Medulla oblongata (tissue), 1 donor: ENCODE results near the gene LAMA3.

Experiments used
- DNase-seq: peaks from one replicate; pipeline ENCODE4 v3.0.0-alpha.2; 2015; ENCODE audit errors: extremely low spot score

LAMA3 gene

DNA sequence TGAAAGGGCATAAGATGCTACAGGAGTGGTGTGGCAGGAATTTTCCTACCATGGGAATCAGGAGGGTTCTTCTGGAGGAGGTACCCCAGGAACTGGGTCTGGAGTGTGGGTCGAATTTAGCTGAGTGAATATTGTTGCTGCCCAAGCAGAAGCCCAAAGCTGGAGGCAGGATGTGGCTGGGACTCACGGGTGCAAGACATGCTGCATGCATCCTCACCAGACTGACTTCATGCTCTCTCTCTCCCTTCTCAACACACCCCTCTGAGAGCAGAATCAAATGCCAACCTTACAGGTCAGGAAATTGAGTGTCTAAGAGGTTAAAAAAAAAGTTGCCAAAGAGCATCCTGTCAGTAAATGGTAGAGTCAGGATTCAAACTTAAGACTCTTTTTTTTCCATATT is 246.6 kb downstream of the LAMA3 start:
- no peak for DNase-seq

DNA sequence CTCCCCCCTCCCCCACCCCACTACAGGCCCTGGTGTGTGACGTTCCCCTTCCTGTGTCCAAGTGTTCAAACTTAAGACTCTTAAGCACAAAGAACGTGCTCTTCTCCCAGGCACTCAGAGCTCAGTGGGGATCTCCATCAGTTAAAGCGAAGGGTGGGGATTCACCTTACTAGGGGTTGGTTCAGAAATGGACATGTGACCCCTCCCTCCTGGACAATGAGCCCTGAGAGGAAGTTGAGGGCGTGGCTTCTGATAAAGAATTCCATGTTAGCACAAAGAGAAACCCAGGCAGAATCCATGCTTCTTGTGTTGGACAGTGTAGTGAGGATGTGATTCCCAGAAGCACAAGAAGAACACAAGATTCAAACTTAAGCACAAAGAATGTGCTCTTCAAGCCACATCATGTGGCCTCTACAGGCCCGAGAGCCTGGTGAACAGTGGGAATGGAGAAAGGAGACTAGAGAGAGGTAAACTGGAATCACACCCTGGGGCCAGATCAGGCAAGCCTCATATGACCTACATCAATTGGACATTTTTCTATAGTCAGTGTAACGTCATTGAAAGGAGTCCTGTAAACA is 247.2 kb downstream of the LAMA3 start:
- DNase-seq, result no peak

DNA sequence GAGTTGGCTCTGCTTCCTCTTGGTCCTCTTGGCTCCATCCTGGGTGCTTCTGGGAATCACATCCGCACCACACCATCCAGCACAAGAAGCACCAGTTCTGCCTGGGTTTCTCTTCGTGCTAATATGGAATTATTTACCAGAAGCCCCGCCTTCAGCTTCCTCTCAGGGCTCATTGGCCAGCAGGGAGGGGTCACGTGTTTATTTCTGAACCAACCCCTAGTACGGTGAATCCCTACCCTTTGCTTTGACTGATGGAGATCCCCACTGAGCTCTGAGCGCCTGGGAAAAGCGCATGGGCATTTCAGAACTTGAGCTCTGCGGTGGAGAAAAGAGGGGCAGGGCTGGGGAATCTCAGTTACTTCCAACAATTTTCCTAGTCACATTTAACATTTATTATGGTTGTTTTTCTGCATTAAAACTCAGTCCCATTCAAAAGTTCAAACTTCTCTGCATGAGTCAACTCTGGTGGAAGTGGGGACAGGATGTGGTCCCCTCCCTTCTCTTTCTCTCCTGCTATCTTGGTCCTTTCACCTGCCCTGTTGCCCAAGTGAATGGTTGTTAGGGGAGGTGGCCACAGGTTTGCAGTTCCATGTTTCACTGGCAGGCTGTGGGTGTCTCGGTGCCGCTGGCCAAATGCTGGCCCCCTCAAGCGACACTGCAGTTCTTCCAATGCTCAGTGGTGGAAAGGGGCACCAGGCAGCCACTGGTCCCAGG is 248.9 kb downstream of the LAMA3 start:
- DNase-seq, result no peak

DNA sequence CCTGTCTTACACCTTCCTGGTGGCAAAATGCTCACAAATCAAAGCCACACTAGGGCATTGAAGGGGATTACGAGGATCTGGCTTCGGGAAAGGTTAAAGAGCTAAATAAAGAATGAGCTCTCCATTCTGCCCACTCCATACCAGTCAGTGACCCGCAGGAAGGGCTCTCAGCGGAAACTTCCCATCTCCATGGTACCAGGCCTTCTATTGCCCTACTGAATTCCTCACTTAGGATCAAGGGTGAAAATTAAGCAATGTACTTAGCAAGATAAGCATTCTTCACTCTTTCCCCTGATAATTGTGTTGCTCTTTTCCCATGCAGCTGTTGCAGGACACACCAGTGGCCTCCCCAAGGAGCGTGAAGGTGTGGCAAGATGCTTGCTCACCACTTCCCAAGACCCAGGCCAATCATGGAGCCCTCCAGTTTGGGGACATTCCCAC is 249.7 kb downstream of the LAMA3 start:
- no peak for DNase-seq

DNA sequence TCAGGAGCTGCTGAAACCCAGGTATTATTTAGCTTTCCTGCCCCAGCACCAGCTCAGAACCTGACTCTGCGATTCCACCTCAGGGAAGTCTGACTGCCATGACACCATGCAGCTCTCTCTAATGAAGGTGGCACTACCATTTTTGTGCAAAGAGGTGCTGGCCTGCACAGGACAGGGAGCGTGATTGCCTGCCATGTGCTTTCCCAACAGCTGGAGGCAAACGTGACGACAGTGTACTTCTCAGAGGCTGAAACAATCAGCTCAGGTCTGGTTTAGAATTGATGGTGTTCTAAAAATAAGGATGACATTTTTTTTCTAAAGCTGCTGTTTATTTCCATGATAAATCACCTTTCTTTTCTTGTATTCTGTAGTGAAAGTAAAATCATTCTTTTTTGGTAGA is 250.1 kb downstream of the LAMA3 start:
- DNase-seq, result no peak

DNA sequence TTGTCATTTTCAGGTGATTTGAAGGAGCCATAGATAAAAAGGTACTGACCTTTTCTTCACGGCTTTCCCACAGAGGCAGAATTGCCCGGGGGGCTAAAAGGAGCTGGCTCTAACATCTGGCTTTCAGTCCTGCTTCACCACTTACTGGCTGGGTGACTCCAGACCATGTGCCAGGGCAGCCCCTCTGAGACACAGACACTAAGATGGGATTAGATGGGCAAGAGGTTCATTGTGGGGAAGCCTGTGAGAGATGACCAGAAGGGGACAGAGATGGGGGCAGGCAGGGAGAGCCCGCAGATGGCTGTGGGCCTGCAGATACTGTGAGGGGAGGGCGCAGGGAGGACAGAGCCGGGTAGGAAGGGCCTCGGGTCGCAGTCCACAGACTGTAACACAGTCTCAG is 250.6 kb downstream of the LAMA3 start:
- DNase-seq, result no peak

DNA sequence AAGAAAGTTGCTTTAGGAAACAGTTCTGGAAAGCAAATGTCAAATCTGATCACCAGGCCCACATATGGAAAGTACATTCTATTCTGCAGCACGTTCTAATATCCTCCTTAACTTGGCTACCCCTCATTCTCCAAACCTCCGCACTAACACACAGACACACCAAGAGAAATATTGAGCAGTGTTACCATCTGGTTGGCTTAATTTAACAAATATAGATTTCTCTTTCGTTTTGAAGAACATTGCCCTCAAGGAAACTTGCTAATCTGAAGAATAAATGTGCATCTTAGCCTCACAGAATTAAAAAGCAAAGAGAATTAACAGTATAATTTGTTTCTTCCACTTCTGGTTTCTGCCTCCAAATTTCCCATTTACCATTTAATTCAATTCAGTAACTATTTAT is 252.5 kb downstream of the LAMA3 start:
- no peak for DNase-seq

DNA sequence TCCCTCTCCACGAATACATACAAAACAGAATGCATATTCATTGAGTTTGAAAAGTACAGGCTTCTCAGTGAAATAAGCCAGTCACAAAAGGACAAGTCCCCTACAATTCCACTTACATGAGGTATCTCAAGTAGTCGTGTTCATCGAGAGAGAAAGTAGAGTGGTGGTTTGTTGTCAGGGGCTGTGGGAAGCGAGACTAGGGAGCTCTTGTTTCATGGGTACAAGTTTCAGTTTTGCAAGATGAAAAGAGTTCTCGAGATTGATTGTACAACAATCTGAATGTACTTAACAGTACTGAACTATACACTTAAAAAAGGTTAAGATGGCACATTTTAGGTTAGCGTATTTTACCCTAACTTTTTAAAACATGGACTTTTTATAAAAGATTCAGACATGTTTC is 253.9 kb downstream of the LAMA3 start:
- DNase-seq, result no peak

DNA sequence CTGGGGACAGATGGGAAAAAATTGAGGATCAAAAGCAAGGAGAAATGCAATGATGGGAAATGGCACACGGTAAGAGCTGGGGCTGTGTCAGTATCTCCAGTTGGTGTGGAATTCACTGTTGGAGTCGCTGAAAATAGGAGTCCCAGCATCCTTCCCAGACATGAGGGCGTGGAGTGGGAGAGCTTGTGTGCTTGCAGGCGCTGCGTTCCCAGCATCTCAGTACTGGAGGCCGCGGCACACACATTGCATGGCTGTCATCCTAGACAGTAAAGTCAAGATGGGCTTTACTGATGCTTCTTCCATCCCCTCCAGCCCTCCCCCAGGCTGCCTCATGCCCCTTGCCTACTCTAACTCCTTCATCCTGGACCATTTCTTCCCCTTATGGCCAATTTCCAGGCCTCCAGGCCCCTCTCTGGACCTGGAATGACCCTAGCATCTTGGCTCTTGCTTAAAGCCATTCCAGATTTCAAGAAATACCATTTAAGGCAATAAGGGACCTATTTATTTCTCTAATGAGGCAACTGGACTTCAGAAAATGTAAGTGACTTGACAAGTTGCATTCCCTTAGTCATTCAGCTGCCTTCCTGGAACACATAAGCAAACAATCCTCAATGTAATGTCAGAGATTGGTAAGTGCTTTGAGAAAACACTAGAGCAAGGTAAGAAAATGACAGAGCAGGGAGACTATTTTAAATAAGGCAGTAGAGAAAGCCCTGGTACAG is 254.8 kb downstream of the LAMA3 start:
- DNase-seq, result no peak

DNA sequence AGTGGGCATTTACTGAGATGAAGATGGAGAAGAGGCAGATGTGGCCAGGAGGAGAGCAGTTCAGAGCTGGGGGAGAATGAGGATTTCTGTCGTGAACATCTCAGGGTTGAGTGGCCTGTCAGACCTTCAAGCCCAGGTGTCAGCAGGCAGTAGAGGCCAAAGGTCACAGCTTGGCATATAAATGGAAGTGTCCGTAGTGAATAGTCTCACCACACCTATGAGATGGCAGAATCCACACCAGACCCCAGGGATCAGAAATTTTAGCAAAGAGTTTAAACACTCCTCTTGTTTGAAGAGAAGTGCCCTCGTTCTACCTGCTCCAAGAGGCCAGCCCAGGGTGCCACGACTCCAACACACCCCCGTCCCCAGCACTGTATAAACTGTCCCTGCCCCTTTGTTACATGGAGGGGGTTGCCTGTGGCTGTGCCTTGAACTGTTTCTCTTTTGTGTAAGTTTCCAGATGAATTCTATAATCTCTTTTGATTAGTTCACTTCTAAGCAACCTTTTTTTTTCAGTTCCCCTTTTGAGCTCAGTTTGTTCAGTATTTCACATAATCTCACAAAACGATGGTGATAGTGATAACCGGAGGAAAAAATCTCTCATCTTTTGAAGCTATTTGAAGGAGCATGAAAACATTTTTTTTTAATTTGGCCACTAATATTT is 256.3 kb downstream of the LAMA3 start:
- DNase-seq, result no peak

DNA sequence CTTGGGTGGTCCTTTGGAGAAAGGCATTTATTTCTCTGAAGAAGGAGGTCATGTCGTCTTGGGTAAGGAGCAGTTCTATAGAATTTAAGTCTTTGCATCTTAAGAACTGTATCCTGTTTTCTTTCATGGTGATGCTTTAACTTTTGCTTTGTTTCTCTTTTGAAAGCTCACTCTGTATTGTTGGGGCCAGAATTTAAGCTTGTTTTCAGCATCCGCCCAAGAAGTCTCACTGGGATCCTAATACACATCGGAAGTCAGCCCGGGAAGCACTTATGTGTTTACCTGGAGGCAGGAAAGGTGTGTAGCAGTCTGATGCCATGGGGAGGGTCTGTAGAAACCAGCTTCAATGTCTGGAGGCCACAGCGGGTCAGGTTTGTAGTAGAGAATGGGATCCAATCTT is 260.6 kb downstream of the LAMA3 start:
- no peak for DNase-seq

DNA sequence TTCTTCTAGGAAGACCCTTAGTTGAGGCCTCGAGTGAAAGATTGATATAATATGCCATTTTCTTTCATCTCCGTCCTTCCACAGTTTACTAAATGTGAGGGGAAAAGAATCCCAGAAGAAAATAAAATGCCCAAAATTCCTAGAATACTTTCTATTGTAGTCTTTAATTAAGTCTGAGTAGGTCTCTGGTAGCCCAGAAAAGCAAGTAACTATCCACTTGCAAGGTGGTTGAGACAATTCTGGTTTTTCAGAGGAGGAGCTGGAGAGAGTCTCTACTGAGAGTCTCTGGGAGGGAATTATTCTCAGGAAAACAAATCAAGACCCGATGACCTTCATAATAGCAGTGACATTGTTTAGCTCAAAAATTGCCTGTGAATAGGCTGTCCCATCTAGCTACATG is 261.4 kb downstream of the LAMA3 start:
- no peak for DNase-seq

DNA sequence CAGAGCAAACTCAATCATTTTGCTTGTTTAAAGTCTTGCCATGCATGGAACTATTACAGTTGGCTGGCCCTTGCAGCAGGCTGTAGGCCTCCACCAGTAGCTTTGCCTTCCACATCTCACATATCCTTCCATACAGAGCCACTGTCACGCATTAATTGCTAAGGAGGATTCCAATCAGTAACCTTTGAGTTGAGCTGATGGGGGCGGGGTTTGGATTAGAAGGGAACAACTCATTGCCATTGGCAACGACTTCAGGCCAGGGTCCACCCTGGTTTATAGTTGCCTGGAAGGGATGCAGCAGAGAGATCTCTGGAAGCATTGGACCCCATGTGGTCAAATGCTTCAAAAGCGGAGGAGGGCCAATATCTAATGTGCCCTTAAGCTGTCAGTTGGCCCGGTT is 262.0 kb downstream of the LAMA3 start:
- no peak for DNase-seq

DNA sequence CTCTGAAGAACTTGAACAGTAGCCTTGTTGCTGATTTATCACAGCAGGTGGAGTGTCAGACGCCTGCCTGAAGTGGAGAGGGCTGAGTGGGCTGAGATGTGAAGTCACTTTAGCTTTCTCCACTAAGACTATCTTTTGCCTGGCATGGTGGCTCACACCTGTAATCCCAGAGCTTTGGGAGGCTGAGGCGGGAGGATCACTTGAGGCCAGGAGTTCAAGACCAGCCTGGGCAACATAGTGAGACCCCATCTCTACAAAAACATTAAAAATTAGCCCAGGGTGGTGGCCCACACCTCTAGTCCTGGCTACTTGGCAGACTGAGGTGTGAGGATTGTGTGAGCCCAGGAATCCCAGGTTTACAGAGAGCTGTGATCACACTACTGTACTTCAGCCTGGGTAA is 264.7 kb downstream of the LAMA3 start:
- DNase-seq, result no peak

DNA sequence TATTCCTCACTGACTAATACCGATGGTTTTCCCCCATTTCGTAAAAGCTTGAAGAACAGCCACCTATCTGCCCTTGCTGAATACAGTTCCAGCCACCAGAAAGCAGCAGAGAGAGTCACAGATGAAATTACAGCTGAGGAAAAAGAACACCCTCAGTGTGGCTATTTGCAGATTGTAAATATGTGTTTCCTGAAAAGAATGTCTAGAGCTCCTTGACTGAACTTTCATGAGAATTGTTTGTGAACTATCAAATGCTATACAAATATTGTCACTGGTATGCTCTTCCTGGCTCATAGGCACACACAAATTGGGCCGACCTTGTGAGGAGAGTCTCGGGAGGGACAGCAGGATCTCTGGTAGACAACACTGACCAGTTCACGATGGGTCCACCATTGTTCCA is 267.2 kb downstream of the LAMA3 start:
- DNase-seq, result no peak

DNA sequence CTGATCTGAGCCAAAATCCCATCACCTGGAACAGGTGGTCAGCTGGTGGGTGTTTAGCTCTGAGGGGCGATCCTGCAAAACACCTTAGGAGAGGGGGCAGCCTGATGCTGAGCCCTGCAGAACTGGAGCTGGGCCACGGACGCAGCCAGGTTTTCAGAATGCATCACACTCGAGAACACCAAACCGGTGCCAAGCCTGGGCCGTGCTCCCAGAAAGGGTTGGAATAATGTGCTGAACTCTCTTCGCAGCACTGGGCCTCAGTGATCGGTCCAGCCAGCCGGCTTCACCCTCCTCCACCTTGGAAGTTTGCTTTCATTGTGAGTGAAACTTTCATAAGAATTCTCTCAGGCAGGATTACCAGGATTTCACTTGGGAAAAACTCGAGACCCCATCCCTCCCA is 268.8 kb downstream of the LAMA3 start:
- DNase-seq, result peak; percentile 85

DNA sequence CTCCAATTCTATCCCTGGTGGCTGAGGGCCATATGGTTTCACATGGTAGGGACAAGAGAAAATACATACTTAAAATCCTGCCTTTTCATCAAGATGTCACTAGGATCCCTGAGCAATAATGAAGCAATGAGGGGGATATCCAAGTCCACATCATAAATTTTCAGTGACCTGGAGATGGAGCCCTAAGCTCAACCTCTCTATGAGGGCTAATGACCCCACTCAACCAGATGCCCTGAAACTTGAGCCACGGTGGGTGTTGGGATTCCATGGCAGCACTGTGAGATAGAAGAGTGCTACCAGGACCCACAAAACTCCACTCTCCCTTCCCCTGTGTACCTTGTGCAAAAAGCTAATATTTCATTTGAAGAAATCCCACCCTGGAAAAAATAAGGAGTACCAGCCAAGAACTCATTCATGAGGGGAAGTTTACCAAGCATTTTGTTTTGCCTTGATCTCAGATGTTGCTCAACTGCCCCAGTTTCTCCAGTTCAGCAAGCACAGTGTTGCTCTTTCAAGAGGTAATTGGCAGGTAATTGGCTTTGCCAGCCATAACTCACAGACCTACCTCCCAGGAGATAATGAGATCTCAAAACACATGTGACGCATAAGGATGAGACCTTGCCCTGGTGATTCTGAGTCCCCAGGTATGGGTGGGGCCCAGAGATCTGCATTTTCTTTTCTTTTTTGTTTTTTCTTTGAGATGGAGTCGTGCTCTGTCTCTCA is 274.4 kb downstream of the LAMA3 start:
- DNase-seq, result no peak

DNA sequence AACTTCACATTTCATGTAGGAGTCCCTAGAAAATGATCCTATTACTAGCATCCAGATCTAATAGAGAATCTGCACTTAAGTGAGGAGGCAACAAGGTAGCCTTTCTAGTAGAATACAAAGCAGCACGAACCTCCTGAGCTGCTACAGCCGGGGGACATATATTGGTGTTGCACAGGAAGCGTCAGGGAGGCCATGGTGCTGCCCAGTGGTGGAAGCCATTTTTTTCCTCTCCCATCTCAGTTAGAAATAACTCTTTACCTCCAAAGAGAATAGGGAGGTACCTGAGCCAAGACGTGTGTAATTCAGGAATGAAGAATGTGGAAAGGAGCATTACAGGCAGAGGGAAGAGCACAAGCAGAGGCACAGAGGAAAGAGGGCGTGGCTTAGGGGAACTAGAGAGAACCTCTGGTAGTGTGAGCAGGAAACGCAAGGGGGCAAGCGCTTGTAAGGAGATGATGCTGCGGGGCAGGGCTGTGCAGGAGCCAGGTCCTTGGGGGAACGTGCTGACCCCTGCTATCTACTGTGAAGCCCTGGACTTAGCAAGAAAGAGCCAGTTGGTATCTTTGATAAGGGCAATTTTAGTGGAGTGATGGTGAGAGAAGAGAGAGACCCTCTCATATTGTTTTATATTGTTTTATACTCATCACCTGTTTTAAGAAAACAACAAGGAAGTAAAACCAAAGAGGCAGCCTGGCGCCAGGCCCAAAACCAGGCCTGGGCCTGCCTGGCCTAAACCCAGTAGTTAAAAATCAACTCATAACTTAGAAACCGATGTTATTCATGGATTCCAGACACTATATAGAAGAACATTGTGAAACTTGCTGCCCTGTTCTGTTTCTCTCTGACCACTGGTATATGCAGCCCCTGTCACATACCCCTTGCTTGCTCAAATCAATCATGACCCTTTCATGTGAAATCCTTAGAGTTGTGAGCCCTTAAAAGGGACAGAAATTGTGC is 275.3 kb downstream of the LAMA3 start:
- DNase-seq, result no peak

DNA sequence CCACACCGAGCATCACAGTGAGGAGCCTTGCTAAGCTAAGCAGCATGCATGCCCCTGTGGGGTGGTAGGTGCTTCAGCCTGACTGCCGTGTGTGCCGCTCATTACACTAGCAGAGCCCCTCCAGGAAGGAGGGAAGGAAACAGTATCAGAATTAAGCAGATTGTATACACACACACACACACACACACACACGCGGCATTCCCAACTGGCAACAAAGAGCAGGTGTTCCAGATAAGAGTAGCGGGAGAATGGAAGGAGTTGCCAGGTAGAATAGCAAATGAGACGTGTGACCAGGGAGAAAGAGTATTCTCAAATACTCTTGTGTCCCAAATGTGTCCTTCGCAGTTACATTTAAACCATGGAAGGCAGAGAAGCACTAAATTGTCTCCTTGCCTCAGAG is 277.7 kb downstream of the LAMA3 start:
- DNase-seq, result no peak

DNA sequence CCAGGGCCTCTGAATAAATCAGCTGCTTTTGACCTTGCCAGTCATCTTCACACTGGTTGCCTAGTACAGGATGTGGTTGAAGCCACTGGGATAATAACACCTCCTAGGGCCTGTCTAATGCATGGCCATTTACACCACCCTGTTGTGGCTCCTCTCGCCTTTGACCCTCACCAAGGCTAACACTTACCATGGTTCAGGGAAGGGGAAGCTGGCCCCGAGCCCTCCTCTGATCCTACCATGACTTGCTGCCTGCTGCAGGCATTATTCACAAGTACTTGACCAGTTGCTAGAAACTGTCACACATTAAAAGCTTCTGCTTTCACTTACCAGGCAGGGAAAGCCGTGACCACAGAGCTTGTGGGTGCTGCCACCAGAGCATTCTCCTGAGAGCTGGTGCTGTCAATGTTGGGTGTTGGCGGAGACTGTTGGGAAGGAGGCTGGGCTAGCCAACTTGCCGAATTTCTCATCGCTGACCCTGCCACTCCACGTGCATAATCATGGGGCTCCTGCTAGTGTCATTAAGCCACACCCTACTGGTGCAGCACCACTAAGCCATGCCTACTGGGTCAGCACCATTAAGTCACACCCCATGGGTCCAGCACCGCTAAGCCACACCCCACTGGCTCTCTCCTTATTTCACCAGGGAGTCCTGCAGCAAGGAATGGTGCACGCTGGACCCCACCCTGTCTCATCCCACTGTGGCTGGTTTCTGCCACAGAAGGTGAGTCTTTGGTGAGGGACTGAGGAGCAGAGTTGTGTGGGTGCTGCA is 278.3 kb downstream of the LAMA3 start:
- DNase-seq, result no peak
